GM19395 (cell line): ENCODE data around the gene AGAP2.
"Not testable (repeated sequence)": the region's sequence is repeated elsewhere in the genome, so short reads cannot be mapped to it uniquely, and the experiment has no call there.

ENCODE experiments used
- ATAC-seq: cut with Tn5 transposase; IDR thresholded peaks from one replicate; pipeline ENCODE4 v1.9.1; 2021; ENCODE audit warnings: mild to moderate bottlenecking, moderate library complexity; ENCODE audit not compliant: unreplicated experiment

Gene AGAP2

DNA sequence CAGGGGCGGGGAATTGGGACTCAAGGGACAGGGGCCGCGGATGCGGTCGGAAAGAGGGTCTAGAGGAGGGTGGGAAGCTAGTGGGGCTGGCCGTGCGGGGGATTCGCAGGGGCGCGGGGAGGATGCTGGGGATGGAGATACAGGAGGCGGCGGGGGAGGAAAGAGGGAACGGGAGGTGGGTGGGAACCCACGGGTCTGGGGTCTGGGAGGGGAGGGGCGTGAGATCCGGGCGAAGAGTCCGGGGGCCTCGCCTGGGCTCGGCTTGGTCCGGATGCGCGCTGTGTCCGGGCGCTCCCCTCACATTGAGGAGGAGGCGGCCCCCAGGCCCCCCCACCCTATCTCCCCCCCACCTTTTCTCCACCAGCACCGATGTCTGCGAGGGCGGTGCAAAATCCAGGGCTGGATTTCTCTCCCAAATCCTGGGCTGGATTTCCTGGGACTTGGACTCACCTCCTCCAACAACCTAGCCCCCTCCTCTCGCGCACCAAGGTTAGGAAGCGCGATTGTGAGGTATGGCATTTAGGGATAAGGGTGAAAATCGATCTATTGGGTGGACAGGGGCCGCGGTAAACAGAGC, at the start of gene AGAP2:
TSS of gene AGAP2 (minus strand) at position 82 of the 577 bp plus-strand sequence. CDS start 496 bp downstream, outside the sequence.
- no peak for ATAC-seq

- no peak for ATAC-seq
These were observed 45.3 kb upstream of the AGAP2 start for GRCh38 chr12:57783861-57784260.

DNA sequence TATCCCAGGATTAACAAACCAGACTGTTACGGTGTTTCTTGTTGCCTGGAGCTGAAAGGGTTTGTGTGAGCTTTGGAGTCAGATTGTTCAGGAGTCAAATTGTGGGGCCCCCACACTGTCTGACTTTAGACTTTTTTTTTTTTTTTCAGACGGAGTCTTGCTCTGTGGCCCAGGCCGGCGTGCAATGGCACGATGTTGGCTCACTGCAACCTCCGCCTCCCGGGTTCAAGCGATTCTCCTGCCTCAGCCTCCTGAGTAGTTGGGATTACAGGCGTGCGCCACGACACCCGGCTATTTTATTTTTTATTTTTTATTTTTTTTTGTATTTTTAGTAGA, 44.9 kb upstream of the AGAP2 start:
- no peak for ATAC-seq

DNA sequence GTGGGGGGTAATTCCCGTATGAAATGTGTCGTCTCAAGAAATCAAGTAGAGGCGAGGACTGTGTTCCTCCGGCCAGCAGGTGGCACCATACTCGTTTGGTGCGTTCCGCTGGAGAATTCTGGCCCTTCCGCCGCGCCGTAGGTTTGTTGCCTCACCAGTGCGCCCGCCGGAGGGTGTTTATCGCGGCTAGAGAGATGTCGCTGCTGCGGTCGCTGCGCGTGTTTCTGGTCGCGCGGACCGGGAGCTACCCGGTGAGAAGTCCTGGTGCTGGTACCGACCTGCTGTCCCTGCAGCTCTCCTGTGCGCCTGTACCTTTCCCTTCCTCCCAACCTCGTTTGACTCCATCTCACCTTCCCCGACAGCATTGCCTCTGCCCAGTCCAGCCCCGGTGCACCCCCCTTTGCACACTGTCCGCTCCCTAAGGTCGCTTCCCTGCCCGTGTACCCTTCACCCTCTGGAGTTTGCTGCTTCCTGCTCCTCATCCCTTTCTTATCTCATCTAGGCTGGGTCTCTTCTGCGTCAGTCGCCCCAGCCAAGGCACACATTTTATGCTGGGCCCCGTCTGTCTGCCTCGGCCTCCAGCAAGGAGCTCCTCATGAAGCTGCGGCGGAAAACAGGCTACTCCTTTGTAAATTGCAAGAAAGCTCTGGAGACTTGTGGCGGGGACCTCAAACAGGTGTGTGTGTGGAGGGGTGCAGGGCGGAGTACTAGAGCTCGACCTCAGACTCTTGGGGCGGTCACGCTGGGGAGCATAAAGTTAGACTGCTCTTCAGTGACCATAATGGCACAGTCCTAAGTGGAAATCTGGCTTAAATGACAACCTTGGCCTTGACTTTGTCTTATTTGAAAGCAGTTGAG, 44.3 kb upstream of the AGAP2 start, which contains the start of gene TSFM:
TSS of gene TSFM (plus strand) at position 180 of the 858 bp plus-strand sequence. CDS start at position 195, 15 bp downstream.
- peak; percentile 93 for ATAC-seq

DNA sequence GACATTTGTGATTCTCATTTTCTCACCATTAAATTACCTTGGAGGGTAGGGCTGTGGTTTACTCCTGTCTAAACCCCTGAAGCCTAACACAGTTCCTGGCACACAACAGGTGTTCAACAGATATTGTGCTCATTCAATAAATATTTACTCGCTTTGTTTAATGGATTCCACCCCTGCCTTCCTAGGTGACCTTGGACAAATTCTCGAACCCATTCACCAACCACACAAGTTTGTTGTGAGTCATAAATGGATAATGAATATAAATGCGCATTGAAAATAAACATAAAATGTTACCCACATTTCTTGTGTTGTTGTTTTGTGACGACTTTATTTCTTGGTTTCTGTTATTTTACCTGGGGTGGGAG, 43.7 kb upstream of the AGAP2 start:
- peak; percentile 7 for ATAC-seq

DNA sequence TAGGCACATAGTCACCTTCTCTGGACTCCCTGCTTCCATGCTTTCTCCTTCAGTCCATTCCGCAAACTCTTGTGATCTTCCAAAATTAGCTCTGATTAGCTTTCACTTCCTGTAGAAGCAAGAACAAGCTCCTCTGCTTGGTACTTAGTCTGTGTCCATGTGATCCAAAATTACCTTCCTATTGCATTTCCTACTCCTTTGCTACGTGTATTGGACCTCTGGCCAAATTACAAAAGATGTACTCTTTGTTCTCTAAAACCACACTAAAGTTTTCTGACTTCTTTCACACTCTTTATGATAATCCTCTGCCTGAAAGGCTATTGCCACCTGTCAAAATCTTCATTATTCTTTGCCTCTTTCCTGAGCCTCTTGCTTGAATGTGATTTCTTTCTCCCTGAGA, 43.3 kb upstream of the AGAP2 start:
- ATAC-seq: no peak

GRCh38 chr12:57781244-57781643, 42.7 kb upstream of the AGAP2 start:
- no peak for ATAC-seq

GRCh38 chr12:57780284-57780897, 41.8 kb upstream of the AGAP2 start:
- ATAC-seq: no peak

DNA sequence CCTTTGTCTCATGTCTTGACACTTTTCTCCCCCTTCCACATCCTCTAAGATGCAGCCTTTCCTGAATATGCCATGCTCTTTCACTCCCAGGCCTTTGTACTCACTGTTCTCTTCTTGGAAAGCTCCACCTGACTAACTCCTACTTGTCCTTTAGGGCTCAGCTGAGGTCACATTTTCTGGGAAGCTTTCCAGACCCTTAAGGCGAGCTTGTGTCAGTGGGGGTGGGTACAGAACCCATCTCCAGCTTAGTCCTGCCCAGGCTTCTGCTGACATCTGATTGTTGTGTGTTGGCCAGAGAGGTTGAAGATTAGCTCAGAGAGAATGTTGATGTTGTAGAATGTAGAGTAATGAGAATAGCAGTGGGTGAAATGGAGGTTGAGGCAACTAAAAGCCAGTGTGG, 41.2 kb upstream of the AGAP2 start:
- no peak for ATAC-seq

DNA sequence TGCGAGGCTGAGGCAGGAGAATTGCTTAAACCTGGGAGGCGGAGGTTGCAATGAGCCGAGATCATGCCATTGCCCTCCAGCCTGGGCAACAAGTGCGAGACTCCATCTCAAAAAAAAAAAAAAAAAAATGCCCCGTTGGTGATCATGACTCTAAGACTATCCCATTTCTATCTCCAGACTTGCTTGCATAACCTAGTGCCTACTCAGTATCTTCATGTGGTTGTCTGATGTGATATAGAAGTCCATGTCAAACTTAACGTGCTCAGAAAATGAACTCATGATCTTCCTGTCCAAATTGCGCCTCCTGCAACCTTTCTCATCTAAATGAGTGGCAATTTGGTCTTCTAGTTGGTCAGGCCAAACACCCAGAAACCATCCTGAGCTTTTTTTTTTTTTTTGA, 39.4 kb upstream of the AGAP2 start:
- no peak for ATAC-seq

DNA sequence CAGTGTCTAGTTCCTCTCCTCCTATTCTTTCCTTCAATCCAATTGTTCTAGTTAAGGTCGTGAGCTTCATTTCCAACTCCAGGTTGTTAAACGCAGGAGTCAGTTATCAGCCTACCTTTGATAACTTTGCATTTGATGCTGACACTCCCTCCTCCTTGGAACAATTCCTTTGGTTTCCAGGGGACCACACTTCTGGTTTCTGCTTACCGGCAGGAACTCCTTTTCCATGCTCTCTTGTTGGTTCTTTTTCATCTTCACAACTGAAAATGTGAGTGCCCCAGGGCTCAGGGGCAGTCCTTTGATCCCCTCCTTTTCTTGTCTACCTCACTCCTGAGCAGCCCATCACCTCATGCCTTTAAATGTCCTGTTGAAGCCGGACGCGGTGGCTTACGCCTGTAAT, 38.8 kb upstream of the AGAP2 start:
- no peak for ATAC-seq

GRCh38 chr12:57776247-57776587, 37.7 kb upstream of the AGAP2 start:
- no peak for ATAC-seq

DNA sequence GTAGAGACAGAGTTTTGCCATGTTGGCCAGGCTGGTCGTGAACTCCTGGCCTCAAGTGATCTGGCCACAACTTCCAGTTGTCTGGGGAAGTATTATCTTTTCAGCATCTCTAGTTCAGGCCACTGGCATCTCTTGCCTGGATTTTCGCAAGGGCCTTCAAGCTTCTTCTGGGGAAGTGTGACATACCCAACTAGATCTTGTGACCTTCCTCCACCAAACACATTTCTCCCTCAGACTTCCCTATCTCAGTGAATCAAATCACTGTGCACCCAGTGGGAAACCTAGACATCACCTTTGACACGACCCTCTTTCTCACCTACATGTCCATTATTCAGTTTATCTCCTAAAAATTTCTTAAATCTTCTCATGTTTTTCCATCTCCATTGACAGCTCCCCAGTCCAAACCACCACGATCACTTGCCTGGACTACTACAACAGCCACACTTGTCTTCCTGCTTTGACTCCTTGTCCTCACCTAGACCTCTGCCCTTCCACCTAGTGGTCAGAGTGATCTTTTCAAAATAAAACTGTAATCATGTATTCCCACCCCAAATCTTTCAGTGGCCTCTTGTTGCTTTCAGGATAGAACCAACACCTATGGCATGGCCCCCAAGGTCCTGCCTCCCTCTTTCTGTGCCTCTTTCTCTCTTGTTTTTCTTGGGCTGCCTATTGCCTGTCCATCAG, 37.2 kb upstream of the AGAP2 start:
- ATAC-seq: no peak

- ATAC-seq: no peak
These were observed 36.5 kb upstream of the AGAP2 start for GRCh38 chr12:57775044-57775443.

- ATAC-seq: not testable (repeated sequence)
These were observed 36.1 kb upstream of the AGAP2 start for GRCh38 chr12:57774634-57775033.

DNA sequence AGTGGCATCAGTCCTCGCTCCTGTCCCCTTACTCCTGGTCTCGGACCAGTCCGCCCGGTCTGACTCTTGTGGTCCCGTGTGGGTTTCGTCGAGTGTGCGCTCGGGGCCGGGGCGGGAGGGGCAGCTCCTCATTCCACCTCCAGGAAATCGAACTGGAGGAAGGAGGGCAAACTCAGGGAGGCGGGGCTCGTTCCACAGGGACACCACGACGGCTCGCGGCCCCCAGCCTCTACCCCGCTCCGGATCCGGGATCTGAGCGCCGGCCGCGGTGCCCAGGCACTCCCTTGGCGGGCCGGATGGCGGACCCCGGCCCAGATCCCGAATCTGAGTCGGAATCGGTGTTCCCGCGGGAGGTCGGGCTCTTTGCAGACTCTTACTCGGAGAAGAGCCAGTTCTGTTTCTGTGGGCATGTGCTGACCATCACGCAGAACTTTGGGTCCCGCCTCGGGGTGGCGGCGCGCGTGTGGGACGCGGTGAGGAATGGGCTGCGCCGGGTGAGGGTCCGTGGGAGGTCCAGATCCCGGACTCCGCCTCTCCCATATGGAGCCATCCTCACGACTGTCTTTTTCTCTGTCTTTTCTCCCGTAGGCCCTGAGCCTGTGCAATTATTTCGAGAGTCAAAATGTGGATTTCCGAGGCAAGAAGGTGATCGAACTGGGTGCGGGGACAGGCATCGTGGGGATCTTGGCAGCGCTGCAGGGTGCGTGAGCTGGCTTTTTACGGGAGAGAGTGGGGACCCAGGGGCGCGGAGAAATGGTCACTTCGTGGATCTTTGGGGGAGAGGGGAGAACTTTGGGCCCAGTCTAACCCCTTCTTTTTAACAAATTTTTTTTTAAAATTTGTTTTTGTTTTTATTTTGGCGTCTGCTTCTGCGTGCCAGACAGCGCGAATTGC, 34.1 kb upstream of the AGAP2 start, which contains the start of gene EEF1AKMT3:
TSS of gene EEF1AKMT3 (plus strand) at position 186 of the 894 bp plus-strand sequence. CDS start at position 297, 111 bp downstream.
- peak; percentile 42 for ATAC-seq

DNA sequence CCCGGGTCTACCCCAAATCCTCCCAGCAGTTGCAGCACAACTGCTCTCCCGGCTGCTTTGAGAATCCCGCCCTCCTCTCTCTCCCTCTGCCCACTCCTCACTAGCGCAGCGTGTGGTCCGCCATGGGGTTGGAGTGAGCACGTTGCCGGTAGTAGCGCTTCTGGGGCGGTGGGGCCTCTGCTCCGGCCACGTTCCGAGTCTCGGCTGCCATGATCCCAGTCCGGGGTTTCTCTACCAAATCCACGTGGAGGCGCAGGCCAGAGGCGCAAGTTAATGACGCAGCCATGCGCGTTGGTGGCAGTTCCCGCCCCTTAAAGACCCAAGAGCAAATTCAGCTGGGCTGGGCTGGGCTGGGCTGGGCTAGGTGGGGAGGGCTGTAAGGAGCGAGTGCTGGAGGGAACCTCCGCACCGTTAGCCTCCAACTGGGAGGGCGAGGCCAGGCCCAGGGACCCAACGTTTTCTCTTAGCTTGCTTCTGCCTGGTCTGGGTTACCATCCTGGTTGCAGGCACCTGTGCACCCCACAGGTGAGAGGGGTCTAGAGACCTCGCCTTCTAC, 33.4 kb upstream of the AGAP2 start, which contains the start of gene METTL1:
TSS of gene METTL1 (minus strand) at position 233 of the 556 bp plus-strand sequence. CDS start at position 211, 22 bp downstream.
- ATAC-seq: peak; percentile 88

DNA sequence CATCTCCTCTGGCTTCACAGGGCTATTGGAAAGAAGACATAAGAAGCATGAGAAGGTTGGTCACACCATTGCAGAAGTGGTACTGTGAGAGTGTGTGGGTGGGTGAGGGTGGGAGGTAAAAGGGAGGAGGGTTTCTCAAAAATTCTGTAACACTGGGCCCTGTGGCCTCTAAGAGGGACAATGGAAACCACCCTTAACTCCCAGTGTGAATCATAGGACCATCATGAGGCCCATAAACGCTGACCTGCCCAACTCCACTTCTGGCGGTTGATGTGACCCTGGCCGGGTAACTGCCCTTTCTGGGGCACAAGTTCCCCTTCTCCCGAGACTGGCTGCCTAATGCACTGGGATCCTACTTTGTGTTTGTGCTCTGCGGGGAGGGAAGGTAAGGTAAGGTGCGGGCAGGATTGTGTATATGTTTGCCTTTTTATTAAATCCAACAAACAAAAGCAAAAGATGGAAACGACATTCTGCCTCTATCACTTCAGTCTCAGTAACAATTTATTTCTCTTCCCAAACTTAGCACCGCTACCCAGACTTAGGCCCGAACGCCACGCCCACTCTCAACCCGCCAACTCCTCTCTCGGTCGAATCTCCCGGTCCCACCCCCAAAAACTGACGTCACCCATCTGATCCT, 32.8 kb upstream of the AGAP2 start:
- ATAC-seq: peak; percentile 89

- ATAC-seq: no peak
These were observed 32.2 kb upstream of the AGAP2 start for GRCh38 chr12:57770734-57771133.
